GM19099 (cell line): ENCODE measurements around the gene MGLL.

ENCODE experiments used
- POLR2A ChIP-seq: IDR thresholded peaks from 3 replicates; pipeline ENCODE4 v1.6.1; 2011; ENCODE audit warnings: low read depth; ENCODE audit not compliant: insufficient read length; ENCODE audit errors: extremely low read depth

MGLL gene

GRCh38 chr3:127661600-127661999 is 160.7 kb downstream of the MGLL start:
- no peak for TF ChIP-seq POLR2A

GRCh38 chr3:127660621-127661251 is 161.6 kb downstream of the MGLL start:
- TF ChIP-seq POLR2A: no peak

GRCh38 chr3:127658234-127658633 is 164.1 kb downstream of the MGLL start:
- TF ChIP-seq POLR2A: no peak

DNA sequence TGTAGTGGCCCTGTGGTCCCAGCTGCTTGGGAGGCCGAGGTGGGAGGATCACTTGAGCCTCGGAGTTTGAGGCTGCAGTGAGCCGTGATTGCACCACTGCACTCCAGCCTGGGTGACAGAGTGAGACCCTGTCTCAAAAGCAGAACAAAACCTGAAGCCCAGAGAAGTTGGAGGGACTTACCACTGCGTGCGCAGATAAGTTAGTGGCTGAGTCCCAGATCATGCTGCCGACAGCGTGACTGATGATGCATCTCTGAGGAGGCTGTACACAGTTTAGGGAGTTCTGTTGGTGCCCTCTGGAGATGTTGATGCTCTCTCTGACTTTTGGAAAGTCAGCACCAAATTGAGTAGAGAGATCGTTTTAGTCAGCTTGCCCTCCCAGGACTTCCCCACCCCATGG is 165.4 kb downstream of the MGLL start:
- TF ChIP-seq POLR2A: no peak

DNA sequence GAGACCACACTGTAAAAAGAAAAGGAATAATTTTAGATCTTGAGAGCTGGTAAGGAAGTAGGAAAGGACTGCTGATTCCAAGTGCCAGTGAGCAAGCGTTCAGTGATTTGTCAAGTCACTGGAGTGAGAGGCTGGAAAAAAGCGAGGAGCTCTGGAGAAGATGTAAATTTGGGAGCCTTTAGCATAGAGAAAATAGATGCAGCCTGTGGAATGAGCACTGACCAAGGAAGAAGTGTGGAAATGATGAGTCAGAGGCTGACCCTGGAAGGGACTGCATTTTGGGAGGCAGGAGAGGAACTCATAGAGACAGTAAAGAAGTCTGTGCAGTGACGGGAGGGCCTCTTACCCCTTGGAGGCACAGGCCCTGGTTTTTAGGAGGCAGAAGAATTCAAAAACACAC is 166.7 kb downstream of the MGLL start:
- TF ChIP-seq POLR2A: no peak

- TF ChIP-seq POLR2A: no peak
Observed at GRCh38 chr3:127654374-127654773, 167.9 kb downstream of the MGLL start.

GRCh38 chr3:127652246-127652995 is 169.9 kb downstream of the MGLL start:
- TF ChIP-seq POLR2A: no peak

- TF ChIP-seq POLR2A: no peak
Observed at GRCh38 chr3:127651516-127652172, 170.7 kb downstream of the MGLL start.

DNA sequence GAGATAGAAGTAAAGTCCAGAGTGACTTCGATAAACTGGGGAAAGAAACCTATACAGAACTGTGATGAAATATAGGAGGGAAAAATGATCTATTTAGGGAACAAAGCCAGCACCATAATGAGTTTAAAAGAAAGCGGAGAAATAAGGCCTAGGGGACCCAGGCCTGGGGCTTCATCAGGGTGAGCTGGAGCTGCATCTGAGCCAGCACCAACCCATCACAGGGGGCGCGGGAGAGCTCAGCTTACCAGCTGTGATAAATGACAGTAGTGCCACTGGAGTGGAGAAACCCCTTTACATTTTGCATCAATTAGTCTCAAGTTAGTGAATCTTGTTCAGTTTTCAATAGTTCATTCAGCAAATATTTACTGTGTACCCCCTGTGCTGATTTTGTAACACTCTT is 172.1 kb downstream of the MGLL start:
- TF ChIP-seq POLR2A: no peak

GRCh38 chr3:127647845-127648204 is 174.5 kb downstream of the MGLL start:
- no peak for TF ChIP-seq POLR2A

- no peak for TF ChIP-seq POLR2A
Observed at GRCh38 chr3:127647166-127647844, 175.0 kb downstream of the MGLL start.

DNA sequence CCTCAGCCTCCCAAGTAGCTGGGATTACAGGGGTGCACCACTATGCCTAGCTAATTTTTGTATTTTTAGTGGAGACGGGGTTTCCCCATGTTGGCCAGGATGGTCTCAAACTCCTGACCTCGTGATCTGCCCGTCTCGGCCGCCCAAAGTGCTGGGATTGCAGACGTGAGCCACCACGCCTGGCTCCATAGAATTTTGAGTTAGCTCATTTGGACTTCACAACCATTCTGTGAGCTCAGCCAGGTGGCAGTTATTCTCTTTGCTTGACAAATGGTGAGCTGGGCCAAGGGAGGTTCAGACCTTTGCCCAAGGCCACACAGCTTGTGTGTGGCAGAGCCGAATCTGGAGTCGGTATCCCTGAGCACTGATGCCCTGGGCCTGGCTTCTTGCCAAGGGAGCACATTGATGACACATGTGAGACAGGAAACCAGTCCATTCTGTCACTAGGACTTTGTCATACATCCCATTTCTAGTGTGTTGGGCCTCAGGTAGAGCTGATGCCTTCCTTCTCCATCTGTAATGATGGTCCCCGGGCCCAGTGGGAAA is 175.7 kb downstream of the MGLL start:
- TF ChIP-seq POLR2A: no peak

- TF ChIP-seq POLR2A: no peak
Observed at GRCh38 chr3:127645371-127646015, 176.8 kb downstream of the MGLL start.

GRCh38 chr3:127644641-127645370 is 177.5 kb downstream of the MGLL start:
- no peak for TF ChIP-seq POLR2A
